ENCODE results near the gene HAL.

Gene HAL

DNA sequence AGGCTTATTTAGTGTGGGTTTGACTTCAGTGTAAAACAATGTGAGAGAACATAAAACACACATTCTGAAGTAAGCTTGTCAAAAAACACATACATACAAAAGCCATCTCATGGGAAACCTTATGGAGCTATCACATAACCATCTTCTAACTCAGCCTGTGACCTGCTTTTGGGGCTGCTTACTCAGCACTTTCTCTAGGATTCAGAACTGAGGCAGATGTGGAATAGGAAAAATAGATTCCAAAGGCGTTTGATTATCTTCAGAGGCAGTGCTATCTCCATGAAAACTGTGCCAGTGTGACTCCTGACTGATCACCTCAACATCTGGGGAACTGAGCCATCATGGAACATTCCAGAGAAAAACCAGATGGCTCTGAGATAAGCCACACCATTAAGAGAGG is 13.5 kb downstream of the HAL start:
- ATAC-seq (ENCODE audit: insufficient read depth, low read depth) (no peak), DNase-seq (no peak)
- Histone ChIP-seq H3K4me2 (ENCODE audit: insufficient read depth, low read length) (no peak overlapping the region), H3K79me2 (ENCODE audit: insufficient read depth, low read length) (no peaks in the 10 kb centered on the region), H3K9me3 (ENCODE audit: insufficient read depth, low read length, severe bottlenecking) (no peaks in the 10 kb centered on the region), H3K27ac (ENCODE audit: low read length) (no peak overlapping the region), H3K9ac (ENCODE audit: low read depth, low read length) (no peak overlapping the region), H3K36me3 (ENCODE audit: insufficient read depth, low read length) (no peaks in the 10 kb centered on the region), H3K4me3 (ENCODE audit: low read depth in 1 of 2, low read length in 2 of 2) (no peak overlapping the region), H2AFZ (ENCODE audit: low read depth, low read length) (no peak overlapping the region), H3K4me1 (ENCODE audit: insufficient read depth, low read length) (no peaks in the 10 kb centered on the region), H4K20me1 (ENCODE audit: insufficient read depth, low read length) (no peaks in the 10 kb centered on the region), H3K27me3 (ENCODE audit: insufficient read depth, low read length, poor library complexity) (no peaks in the 10 kb centered on the region)
- TF ChIP-seq, protein P1, sequence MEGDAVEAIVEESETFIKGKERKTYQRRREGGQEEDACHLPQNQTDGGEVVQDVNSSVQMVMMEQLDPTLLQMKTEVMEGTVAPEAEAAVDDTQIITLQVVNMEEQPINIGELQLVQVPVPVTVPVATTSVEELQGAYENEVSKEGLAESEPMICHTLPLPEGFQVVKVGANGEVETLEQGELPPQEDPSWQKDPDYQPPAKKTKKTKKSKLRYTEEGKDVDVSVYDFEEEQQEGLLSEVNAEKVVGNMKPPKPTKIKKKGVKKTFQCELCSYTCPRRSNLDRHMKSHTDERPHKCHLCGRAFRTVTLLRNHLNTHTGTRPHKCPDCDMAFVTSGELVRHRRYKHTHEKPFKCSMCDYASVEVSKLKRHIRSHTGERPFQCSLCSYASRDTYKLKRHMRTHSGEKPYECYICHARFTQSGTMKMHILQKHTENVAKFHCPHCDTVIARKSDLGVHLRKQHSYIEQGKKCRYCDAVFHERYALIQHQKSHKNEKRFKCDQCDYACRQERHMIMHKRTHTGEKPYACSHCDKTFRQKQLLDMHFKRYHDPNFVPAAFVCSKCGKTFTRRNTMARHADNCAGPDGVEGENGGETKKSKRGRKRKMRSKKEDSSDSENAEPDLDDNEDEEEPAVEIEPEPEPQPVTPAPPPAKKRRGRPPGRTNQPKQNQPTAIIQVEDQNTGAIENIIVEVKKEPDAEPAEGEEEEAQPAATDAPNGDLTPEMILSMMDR (IDR thresholded peaks at IDR 0.05; ENCODE audit: borderline replicate concordance, extremely low read depth, low read length, poor library complexity, severe bottlenecking), result no peak

DNA sequence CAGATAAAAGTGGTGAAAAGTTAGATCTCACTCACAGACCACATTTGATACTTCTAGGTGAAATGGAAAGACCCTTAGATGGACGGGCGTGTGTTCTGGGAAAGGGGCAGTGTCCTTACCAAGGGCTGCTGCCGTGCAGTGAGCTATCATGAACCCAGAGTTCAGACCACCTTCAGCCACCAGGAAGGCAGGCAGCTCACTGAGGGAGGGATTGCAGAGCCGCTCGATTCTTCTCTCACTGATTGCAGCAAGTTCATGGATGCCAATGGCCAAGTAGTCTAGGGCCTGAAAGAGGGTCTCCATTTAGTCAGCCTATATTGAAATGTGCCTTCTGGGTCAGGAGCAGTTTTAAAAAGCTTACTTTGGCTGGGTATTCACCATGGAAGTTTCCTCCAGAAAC is 15.7 kb downstream of the HAL start:
- Histone ChIP-seq H2AFZ (ENCODE audit: low read depth, low read length) (no peak overlapping the region), H3K27me3 (ENCODE audit: insufficient read depth, low read length, poor library complexity) (no peaks in the 10 kb centered on the region), H3K27ac (ENCODE audit: low read length) (no peak overlapping the region), H3K4me3 (ENCODE audit: low read depth in 1 of 2, low read length in 2 of 2) (no peak overlapping the region), H3K9me3 (ENCODE audit: insufficient read depth, low read length, severe bottlenecking) (no peaks in the 10 kb centered on the region), H3K4me2 (ENCODE audit: insufficient read depth, low read length) (no peak overlapping the region), H4K20me1 (ENCODE audit: insufficient read depth, low read length) (no peaks in the 10 kb centered on the region), H3K79me2 (ENCODE audit: insufficient read depth, low read length) (no peaks in the 10 kb centered on the region), H3K4me1 (ENCODE audit: insufficient read depth, low read length) (no peaks in the 10 kb centered on the region), H3K36me3 (ENCODE audit: insufficient read depth, low read length) (no peaks in the 10 kb centered on the region), H3K9ac (ENCODE audit: low read depth, low read length) (no peak overlapping the region)
- TF ChIP-seq, protein P1 (IDR thresholded peaks at IDR 0.05; ENCODE audit: borderline replicate concordance, extremely low read depth, low read length, poor library complexity, severe bottlenecking), result no peak
- no peak for TF ChIP-seq EZH2 (IDR thresholded peaks at IDR 0.05; ENCODE audit: borderline replicate concordance, low read depth, low read length, severe bottlenecking)
- no peak for DNase-seq
- no peak for ATAC-seq (ENCODE audit: insufficient read depth, low read depth)

DNA sequence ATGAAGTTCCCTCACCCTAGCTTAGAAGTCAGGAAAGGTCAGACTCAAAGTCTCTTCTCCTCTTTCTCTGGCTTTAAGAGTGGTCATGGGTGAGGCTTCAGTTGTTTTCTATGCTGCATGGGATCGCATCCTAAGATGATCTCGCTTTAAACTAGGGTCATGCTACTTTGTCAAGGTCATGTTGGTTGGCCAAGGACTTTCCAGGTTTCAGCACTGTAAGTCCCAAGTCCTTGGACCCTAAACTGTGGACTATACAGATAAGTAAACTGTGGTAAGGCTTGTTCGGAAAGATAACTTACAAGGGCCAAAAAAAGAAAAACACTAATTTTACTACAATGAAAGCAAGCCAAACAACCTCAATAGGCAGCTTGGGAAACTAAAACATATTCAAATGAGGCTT is 17.4 kb downstream of the HAL start:
- Histone ChIP-seq H2AFZ (ENCODE audit: low read depth, low read length) (no peak overlapping the region), H4K20me1 (ENCODE audit: insufficient read depth, low read length) (no peaks in the 10 kb centered on the region), H3K27me3 (ENCODE audit: insufficient read depth, low read length, poor library complexity) (no peaks in the 10 kb centered on the region), H3K4me1 (ENCODE audit: insufficient read depth, low read length) (no peaks in the 10 kb centered on the region), H3K9ac (ENCODE audit: low read depth, low read length) (no peak overlapping the region), H3K36me3 (ENCODE audit: insufficient read depth, low read length) (no peaks in the 10 kb centered on the region), H3K79me2 (ENCODE audit: insufficient read depth, low read length) (no peaks in the 10 kb centered on the region), H3K9me3 (ENCODE audit: insufficient read depth, low read length, severe bottlenecking) (no peaks in the 10 kb centered on the region), H3K4me2 (ENCODE audit: insufficient read depth, low read length) (no peak overlapping the region), H3K4me3 (ENCODE audit: low read depth in 1 of 2, low read length in 2 of 2) (no peak overlapping the region), H3K27ac (ENCODE audit: low read length) (no peak overlapping the region)
- ATAC-seq (ENCODE audit: insufficient read depth, low read depth) (no peak), DNase-seq (no peak)
- TF ChIP-seq, protein P1 (IDR thresholded peaks at IDR 0.05; ENCODE audit: borderline replicate concordance, extremely low read depth, low read length, poor library complexity, severe bottlenecking), result no peak

DNA sequence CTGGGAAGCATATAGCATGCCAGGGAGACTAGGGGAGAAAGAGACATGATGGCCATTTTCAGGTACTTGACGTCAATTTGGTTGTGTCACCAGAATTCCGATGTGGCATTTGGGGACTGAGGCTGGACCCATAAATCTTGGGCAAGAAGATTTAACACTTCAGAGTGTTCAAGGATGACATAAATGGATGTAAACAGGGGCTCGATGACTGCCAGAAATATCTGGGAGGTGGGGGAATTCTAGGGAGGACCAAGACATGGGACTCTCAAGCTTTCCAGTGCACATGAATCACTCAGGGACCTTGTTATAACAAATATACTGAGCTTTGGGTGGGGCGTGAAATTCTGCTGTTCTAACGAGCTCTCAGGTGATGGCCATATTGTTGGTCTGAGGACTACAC is 17.8 kb downstream of the HAL start:
- Histone ChIP-seq H3K9me3 (ENCODE audit: insufficient read depth, low read length, severe bottlenecking) (no peaks in the 10 kb centered on the region), H4K20me1 (ENCODE audit: insufficient read depth, low read length) (no peaks in the 10 kb centered on the region), H3K27me3 (ENCODE audit: insufficient read depth, low read length, poor library complexity) (no peaks in the 10 kb centered on the region), H3K4me1 (ENCODE audit: insufficient read depth, low read length) (no peaks in the 10 kb centered on the region), H3K9ac (ENCODE audit: low read depth, low read length) (no peak overlapping the region), H3K27ac (ENCODE audit: low read length) (no peak overlapping the region), H3K4me2 (ENCODE audit: insufficient read depth, low read length) (no peak overlapping the region), H3K79me2 (ENCODE audit: insufficient read depth, low read length) (no peaks in the 10 kb centered on the region), H3K36me3 (ENCODE audit: insufficient read depth, low read length) (no peaks in the 10 kb centered on the region), H3K4me3 (ENCODE audit: low read depth in 1 of 2, low read length in 2 of 2) (no peak overlapping the region), H2AFZ (ENCODE audit: low read depth, low read length) (no peak overlapping the region)
- DNase-seq (no peak), ATAC-seq (ENCODE audit: insufficient read depth, low read depth) (no peak)
- TF ChIP-seq EZH2 (IDR thresholded peaks at IDR 0.05; ENCODE audit: borderline replicate concordance, low read depth, low read length, severe bottlenecking), result no peak
- TF ChIP-seq, protein P1 (IDR thresholded peaks at IDR 0.05; ENCODE audit: borderline replicate concordance, extremely low read depth, low read length, poor library complexity, severe bottlenecking), result no peak

All from DND-41 (cell line).